ENCODE results near the gene ZNF8.

DNA sequence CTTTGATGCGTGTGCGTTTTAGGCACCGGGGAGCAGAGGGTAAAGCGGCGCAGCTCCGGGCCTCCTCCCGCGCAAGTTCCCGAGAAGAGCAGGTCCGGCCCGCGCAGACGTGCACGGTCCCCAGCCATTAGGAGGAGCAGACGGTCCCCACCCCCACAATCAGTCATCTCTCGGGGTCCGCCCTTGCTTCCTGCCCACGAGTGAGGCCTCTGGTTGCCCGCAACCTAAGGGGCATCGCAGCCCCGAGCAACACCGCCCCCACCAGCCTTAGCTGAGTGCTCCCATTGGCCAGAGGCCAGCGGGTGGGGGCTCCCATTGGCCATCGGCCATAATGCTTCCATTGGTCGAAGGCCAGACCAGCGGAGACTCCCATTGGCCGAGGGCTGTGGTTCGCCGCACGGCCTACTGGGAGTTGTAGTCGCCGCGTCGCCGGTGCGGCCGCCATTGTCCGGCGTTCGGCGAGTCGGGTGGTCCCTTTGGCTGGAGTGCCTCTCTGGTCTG, at the start of gene ZNF8:
- peak; percentile 95 to 98 (median 96) for TF ChIP-seq POLR2AphosphoS5 (IDR thresholded peaks at IDR 0.05)
- TF ChIP-seq CTCF (IDR thresholded peaks at IDR 0.05 in 8 of 11, conservative IDR thresholded peaks at IDR 0.05 in 3 of 11) = peak in 6 of 11 experiments; percentile 13 to 31 (median 20)
- TF ChIP-seq POLR2A (IDR thresholded peaks at IDR 0.05) = peak in 1 of 3 donors; percentile 66
